H1 (cell line): ENCODE measurements around the gene GIGYF2. TPM values are rescaled to one million over a fixed set of nuclear protein-coding genes. Genes with fewer than 3 reads are reported as not detected.

Experiments
- CTCF ChIA-PET: fragments of 300-600 bp; sonication (Branson Sonifier 250); formaldehyde crosslinking; loops from one replicate; lab custom pipeline; 2021; ENCODE audit not compliant: partially characterized antibody; lab: Charles Lee
- POLR2A ChIA-PET: fragments of 300-600 bp; sonication (Branson Sonifier 250); formaldehyde crosslinking; loops from one replicate; lab custom pipeline; 2021; ENCODE audit warnings: inconsistent platforms; ENCODE audit not compliant: partially characterized antibody; lab: Charles Lee
- DNase-seq, 2 experiments: peaks; one replicate each; pipeline versions ENCODE4 v3.0.0 to v3.0.0-alpha.2; 2010 to 2022; ENCODE audit warnings: low spot score in 2 of 2, low read depth in 1 of 2, mixed read lengths in 1 of 2
- FAIRE-seq: peaks from 2 replicates; lab custom pipeline; 2011; peaks lifted over from hg19 to GRCh38; lab: Jason Lieb, UNC
- H2AFZ ChIP-seq: 2 replicates; pipeline ENCODE4 v1.8.1; 2012; ENCODE audit warnings: low read length, inconsistent platforms
- H2AK5ac ChIP-seq: 2 replicates; pipeline ENCODE4 v1.6.1; 2013; ENCODE audit warnings: low read depth, low read length
- H2BK120ac ChIP-seq: replicated peaks from 2 replicates; pipeline ENCODE3; 2013; ENCODE audit warnings: low read depth, low read length, inconsistent platforms
- H2BK12ac ChIP-seq: 2 replicates; pipeline ENCODE4 v1.6.1; 2013; ENCODE audit warnings: low read depth, low read length
- H2BK15ac ChIP-seq: 2 replicates; pipeline ENCODE4 v1.6.1; 2013; ENCODE audit warnings: low read length
- H2BK20ac ChIP-seq: 2 replicates; pipeline ENCODE4 v1.6.1; 2013; ENCODE audit warnings: low read length
- H2BK5ac ChIP-seq: 2 replicates; pipeline ENCODE4 v1.6.1; 2013; ENCODE audit warnings: low read depth, low read length
- H3K14ac ChIP-seq: 2 replicates; pipeline ENCODE4 v1.6.1; 2013; ENCODE audit warnings: inconsistent platforms; ENCODE audit not compliant: insufficient read length
- H3K18ac ChIP-seq: 2 replicates; pipeline ENCODE4 v1.6.1; 2013; ENCODE audit warnings: low read length; ENCODE audit errors: extremely low read depth
- H3K23ac ChIP-seq: 2 replicates; pipeline ENCODE4 v1.6.1; 2013; ENCODE audit warnings: inconsistent platforms; ENCODE audit not compliant: insufficient read length
- H3K23me2 ChIP-seq: 2 replicates; pipeline ENCODE4 v1.6.1; 2013; ENCODE audit warnings: low read depth, low read length
- H3K27ac ChIP-seq: 2 replicates; pipeline ENCODE4 v1.6.1; 2011; ENCODE audit warnings: low read depth, low read length, inconsistent platforms
- H3K27me3 ChIP-seq, 4 experiments: replicated peaks in 1 of 4; 1 replicate in 1 of 4; 2 replicates in 3 of 4; pipeline versions ENCODE4 v1.6.1 to v1.8.1; 2011 to 2013; ENCODE audit warnings: low read length in 3 of 4, mild to moderate bottlenecking in 3 of 4, inconsistent platforms in 2 of 4, mixed read lengths in 2 of 4, moderate library complexity in 1 of 4; ENCODE audit not compliant: control insufficient read depth in 3 of 4, insufficient read depth in 3 of 4; ENCODE audit errors: extremely low read depth in 1 of 4
- H3K36me3 ChIP-seq, 4 experiments: 2 replicates each; pipeline versions ENCODE4 v1.6.1 to v1.8.1; 2011 to 2013; ENCODE audit warnings: mild to moderate bottlenecking in 4 of 4, low read length in 3 of 4, moderate library complexity in 2 of 4, control low read depth in 1 of 4, inconsistent platforms in 1 of 4; ENCODE audit not compliant: insufficient read depth in 4 of 4, control insufficient read depth in 2 of 4
- H3K4ac ChIP-seq: replicated peaks from 2 replicates; pipeline ENCODE3; 2013; ENCODE audit warnings: low read length, low read depth, mixed read lengths, inconsistent platforms; ENCODE audit not compliant: insufficient read length
- H3K4me1 ChIP-seq, 4 experiments: replicated peaks in 1 of 4; 1 replicate in 1 of 4; 2 replicates in 3 of 4; pipeline versions ENCODE4 v1.6.1 to v1.8.1; 2011 to 2013; ENCODE audit warnings: low read length in 3 of 4, inconsistent platforms in 2 of 4, mixed read lengths in 1 of 4; ENCODE audit not compliant: insufficient read depth in 4 of 4, control insufficient read depth in 3 of 4
- H3K4me2 ChIP-seq, 2 experiments: 2 replicates each; pipeline versions ENCODE4 v1.6.1 to v1.8.1; 2011 to 2013; ENCODE audit warnings: low read depth in 2 of 2, low read length in 2 of 2, control low read depth in 1 of 2, inconsistent platforms in 1 of 2, mild to moderate bottlenecking in 1 of 2; ENCODE audit not compliant: insufficient read depth in 1 of 2
- H3K4me3 ChIP-seq, 4 experiments: fragments of 200-600, 300-600 bp in 1 of 4; sonication (generic), shearing (Covaris generic), sonication (Bioruptor Twin) in 1 of 4; 2 replicates each; pipeline versions ENCODE4 v1.5.1 to v1.8.1; 2011 to 2016; ENCODE audit warnings: low read length in 4 of 4, low read depth in 3 of 4, control low read depth in 2 of 4, inconsistent platforms in 2 of 4, mild to moderate bottlenecking in 2 of 4, mixed read lengths in 1 of 4, moderate library complexity in 1 of 4; ENCODE audit not compliant: insufficient read depth in 2 of 4; ENCODE audit errors: extremely low read depth in 1 of 4
- H3K56ac ChIP-seq: replicated peaks from 2 replicates; pipeline ENCODE3; 2013; ENCODE audit warnings: low read depth, mild to moderate bottlenecking, mixed read lengths, low read length, inconsistent platforms; ENCODE audit not compliant: insufficient read length
- H3K79me1 ChIP-seq: 2 replicates; pipeline ENCODE4 v1.6.1; 2013; ENCODE audit warnings: low read depth, low read length, control low read depth
- H3K79me2 ChIP-seq, 2 experiments: 2 replicates each; pipeline versions ENCODE4 v1.6.1 to v1.8.1; 2012 to 2013; ENCODE audit warnings: low read length in 2 of 2, mild to moderate bottlenecking in 2 of 2, inconsistent platforms in 1 of 2; ENCODE audit not compliant: insufficient read depth in 2 of 2, control insufficient read depth in 1 of 2
- H3K9ac ChIP-seq, 4 experiments: replicated peaks in 1 of 4; 1 replicate in 1 of 4; 2 replicates in 3 of 4; pipeline versions ENCODE4 v1.6.1 to v1.8.1; 2011 to 2013; ENCODE audit warnings: low read depth in 3 of 4, low read length in 3 of 4, control low read depth in 2 of 4, mild to moderate bottlenecking in 2 of 4, moderate library complexity in 2 of 4, inconsistent platforms in 1 of 4; ENCODE audit errors: extremely low read depth in 1 of 4
- H3K9me3 ChIP-seq, 2 experiments: 2 replicates each; pipeline versions ENCODE4 v1.6.1 to v1.8.1; 2012 to 2013; ENCODE audit warnings: mild to moderate bottlenecking in 2 of 2, moderate library complexity in 2 of 2, control low read depth in 1 of 2, inconsistent platforms in 1 of 2, low read depth in 1 of 2, low read length in 1 of 2, mixed read lengths in 1 of 2; ENCODE audit not compliant: insufficient read depth in 2 of 2
- H4K20me1 ChIP-seq, 2 experiments: replicated peaks in 1 of 2; 2 replicates each; pipeline versions ENCODE3 to v1.8.1; 2011 to 2013; ENCODE audit warnings: inconsistent platforms in 2 of 2, low read length in 2 of 2, mild to moderate bottlenecking in 1 of 2; ENCODE audit not compliant: insufficient read depth in 2 of 2, control insufficient read depth in 1 of 2
- H4K5ac ChIP-seq: 2 replicates; pipeline ENCODE4 v1.6.1; 2013; ENCODE audit warnings: low read length, low read depth, mixed read lengths, inconsistent platforms; ENCODE audit not compliant: insufficient read length
- H4K8ac ChIP-seq: 2 replicates; pipeline ENCODE4 v1.8.0; 2013; ENCODE audit warnings: mild to moderate bottlenecking, moderate library complexity, low read length, inconsistent platforms; ENCODE audit not compliant: insufficient read depth; ENCODE audit errors: extremely low read depth
- H4K91ac ChIP-seq: replicated peaks from 2 replicates; pipeline ENCODE3; 2013; ENCODE audit warnings: low read length, mixed read lengths, inconsistent platforms; ENCODE audit not compliant: insufficient read length
- CEBPB ChIP-seq: IDR thresholded peaks from 2 replicates; pipeline ENCODE4 v1.6.1; 2012; ENCODE audit warnings: low read depth, low read length
- EP300 ChIP-seq, 2 experiments: IDR thresholded peaks; 1 replicate in 1 of 2; 2 replicates in 1 of 2; pipeline ENCODE4 v1.6.1; 2011 to 2012; ENCODE audit warnings: low read depth in 2 of 2, low read length in 2 of 2, mild to moderate bottlenecking in 2 of 2, borderline replicate concordance in 1 of 2, inconsistent platforms in 1 of 2, moderate library complexity in 1 of 2
- EZH2 ChIP-seq: fragments of 200-600 bp; sonication (generic); IDR thresholded peaks from 2 replicates; pipeline ENCODE4 v1.7.1; 2012; ENCODE audit warnings: low read depth, mild to moderate bottlenecking, moderate library complexity, low read length, inconsistent platforms; ENCODE audit not compliant: severe bottlenecking
- RNF2 ChIP-seq: fragments of 200-900, 300-1000 bp; sonication (generic); IDR thresholded peaks from 2 replicates; pipeline ENCODE4 v1.7.1; 2016; ENCODE audit warnings: borderline replicate concordance, low read depth, mild to moderate bottlenecking, antibody characterized with exemption, low read length; ENCODE audit not compliant: poor library complexity, severe bottlenecking; ENCODE audit errors: missing control alignments
- SIN3A ChIP-seq, 2 experiments: IDR thresholded peaks in 1 of 2; conservative IDR thresholded peaks in 1 of 2; 2 replicates each; pipeline ENCODE4 v1.6.1; 2011 to 2012; ENCODE audit warnings: low read length in 2 of 2, improper control_type of control experiment in 1 of 2, low read depth in 1 of 2, mild to moderate bottlenecking in 1 of 2
- SIRT6 ChIP-seq: IDR thresholded peaks from one replicate; pipeline ENCODE4 v1.7.1; 2012; ENCODE audit warnings: low read length, inconsistent platforms
- WGBS, 2 experiments: shearing (Covaris generic) in 1 of 2; methylation state at CpG; one replicate each; pipeline versions ENCODE4 v1.1.6 to v1.1.7; 2013 to 2015; ENCODE audit warnings: low lambda C conversion rate in 2 of 2, mixed read lengths in 2 of 2, inconsistent platforms in 1 of 2, low coverage in 1 of 2, missing lambda C conversion rate in 1 of 2; ENCODE audit not compliant: insufficient replicate concordance in 2 of 2, insufficient coverage in 1 of 2, insufficient read length in 1 of 2; ENCODE audit errors: extremely low coverage in 1 of 2, missing lambda C conversion rate in 1 of 2; 5-methylcytosine and 5-hydroxymethylcytosine counted together
- polyA plus RNA-seq, 7 experiments: library from polyadenylated mRNA; depleted of rRNA in 3 of 7; stranded (reverse) in 5 of 7; unstranded in 2 of 7; fragments of >200 nt in 5 of 7; fragments of 200-250 nt in 2 of 7; gene quantifications; 1 replicate in 5 of 7; 2 replicates in 1 of 7; 4 replicates in 1 of 7; pipeline versions ENCODE4 v1.2.1 to v1.2.3, GENCODE V29; 2011 to 2013; ENCODE audit warnings: missing spikeins in 2 of 7, mixed read lengths in 2 of 7
- total RNA-seq: library from RNA; stranded (reverse); fragmentation: NEBNext Ultra II Directional; extraction: Animal tissue kit (Norgen Biotek cat#: 25700); gene quantifications from 2 replicates; pipeline ENCODE4 v1.2.1, GENCODE V29; 2021

The GIGYF2 gene
- total and polyA plus RNA-seq, 2 of the 8 experiments (the other 6 are each of a cell fraction or from before 2014, with no cell fraction given): 22.3 to 62.0 TPM

GRCh38 chr2:232667989-232668583 is 29.0 kb upstream of the GIGYF2 start:
- Histone ChIP-seq H3K9me3 (no peaks in the 10 kb centered on the region), H3K4me3 (no peak overlapping the region), H3K27me3 (no peaks in the 10 kb centered on the region), H3K27ac (no peak overlapping the region), H2BK5ac (no peak overlapping the region), H2BK15ac (no peak overlapping the region), H3K14ac (no peak overlapping the region), H3K79me1 (no peaks in the 10 kb centered on the region), H4K5ac (no peak overlapping the region), H3K9ac (no peak overlapping the region), H3K4ac (no peak overlapping the region), H2BK120ac (no peak overlapping the region), H2AK5ac (no peak overlapping the region), H3K18ac (no peak overlapping the region), H3K79me2 (no peaks in the 10 kb centered on the region), H3K56ac (no peak overlapping the region), H3K4me1 (no peaks in the 10 kb centered on the region), H4K8ac (no peak overlapping the region), H3K36me3 (no peaks in the 10 kb centered on the region), H4K20me1 (no peaks in the 10 kb centered on the region), H2AFZ (no peak overlapping the region), H4K91ac (no peak overlapping the region), H3K23ac (no peak overlapping the region), H2BK12ac (no peak overlapping the region), H3K4me2 (no peak overlapping the region), H3K23me2 (no peaks in the 10 kb centered on the region), H2BK20ac (no peak overlapping the region)
- POLR2A ChIA-PET: no interaction called here
- DNase-seq (no peak), FAIRE-seq (no peak)
- CTCF ChIA-PET: interaction anchor here (0.5 to 6.0 kb wide), 21 partner anchors 10 to 205 kb away, joined by 3 to 58 read pairs (median 5); no protein-coding TSS in a partner anchor
- 86% methylated on average over 10 of the region's 10 CpGs; no CpG with 5 or more reads in 1 of the 2 experiments for WGBS, 2 experiments
- TF ChIP-seq EP300 (IDR thresholded peaks at IDR 0.05; ENCODE audit: borderline replicate concordance in 1 of 2, low read depth in 2 of 2, low read length in 2 of 2) (no peak), SIN3A (conservative IDR thresholded peaks at IDR 0.05 in 1 of 2, IDR thresholded peaks at IDR 0.05 in 1 of 2; ENCODE audit: low read depth in 1 of 2, low read length in 2 of 2) (no peak), RNF2 (no peak), CEBPB (no peak), SIRT6 (no peak), EZH2 (no peak)
